ENCODE results near the gene RESP18.

The RESP18 gene

DNA sequence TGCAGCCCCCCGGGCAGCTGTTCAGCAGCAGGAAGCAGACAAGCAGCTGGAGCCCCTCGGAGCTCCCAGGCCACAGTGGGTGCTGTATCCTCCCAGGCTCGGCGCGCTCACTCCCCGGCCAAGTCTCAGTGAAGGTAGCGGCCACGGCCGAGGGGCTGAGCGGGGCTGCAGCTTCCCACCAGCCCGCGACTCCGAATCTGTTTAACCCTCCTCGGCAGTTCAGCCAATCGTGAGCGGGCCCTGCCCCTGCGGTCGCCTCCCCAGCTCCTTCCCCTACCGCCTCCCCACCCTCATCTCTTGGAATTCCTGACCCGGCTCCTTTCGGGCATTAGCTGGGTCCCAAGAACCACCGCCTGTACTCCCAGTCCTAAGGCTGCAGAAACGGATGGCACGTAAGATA lies at the start of gene RESP18:
TSS of gene RESP18 (minus strand) at position 203 of the 400 bp plus-strand sequence.
- no peak for DNase-seq

DNA sequence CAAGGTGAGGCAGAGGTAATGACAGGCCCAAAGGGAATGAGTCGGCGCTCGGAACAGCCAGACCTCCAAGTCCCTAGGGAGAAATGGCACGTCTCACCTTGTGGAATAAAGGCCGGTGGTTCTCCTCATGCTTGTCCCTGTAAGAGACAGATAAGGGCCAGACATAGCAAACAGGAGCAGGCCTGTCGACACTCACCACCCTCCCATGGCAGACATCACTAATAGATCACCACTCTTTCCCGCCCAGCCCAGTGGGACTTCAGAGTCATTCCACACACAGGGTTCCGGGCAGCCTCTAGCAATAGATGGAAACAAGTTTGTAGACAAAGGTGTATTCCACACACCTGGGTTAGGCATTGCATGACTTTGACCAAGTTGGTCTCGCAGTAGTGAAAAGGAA lies 48.9 kb upstream of the RESP18 start:
- DNase-seq: no peak

DNA sequence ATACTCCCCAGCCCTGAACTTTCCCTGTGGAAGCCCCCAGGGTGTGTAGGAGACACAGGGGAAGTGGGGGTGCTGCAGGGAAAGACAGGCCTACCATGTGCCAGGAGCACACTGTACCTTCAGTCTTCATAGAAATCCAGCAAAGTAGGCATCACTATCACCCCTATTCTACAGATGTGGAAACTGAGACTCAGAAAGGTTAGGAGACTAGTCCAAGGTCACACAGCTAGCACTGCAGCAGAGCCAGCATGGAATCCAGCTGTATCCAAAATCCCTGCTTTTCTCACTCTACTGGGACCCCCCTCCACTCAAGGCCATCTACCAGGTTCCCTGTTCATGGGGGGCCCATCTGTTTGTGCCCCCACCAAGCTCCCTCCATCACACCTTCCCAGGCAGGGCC lies 48.4 kb upstream of the RESP18 start:
- DNase-seq: no peak

DNA sequence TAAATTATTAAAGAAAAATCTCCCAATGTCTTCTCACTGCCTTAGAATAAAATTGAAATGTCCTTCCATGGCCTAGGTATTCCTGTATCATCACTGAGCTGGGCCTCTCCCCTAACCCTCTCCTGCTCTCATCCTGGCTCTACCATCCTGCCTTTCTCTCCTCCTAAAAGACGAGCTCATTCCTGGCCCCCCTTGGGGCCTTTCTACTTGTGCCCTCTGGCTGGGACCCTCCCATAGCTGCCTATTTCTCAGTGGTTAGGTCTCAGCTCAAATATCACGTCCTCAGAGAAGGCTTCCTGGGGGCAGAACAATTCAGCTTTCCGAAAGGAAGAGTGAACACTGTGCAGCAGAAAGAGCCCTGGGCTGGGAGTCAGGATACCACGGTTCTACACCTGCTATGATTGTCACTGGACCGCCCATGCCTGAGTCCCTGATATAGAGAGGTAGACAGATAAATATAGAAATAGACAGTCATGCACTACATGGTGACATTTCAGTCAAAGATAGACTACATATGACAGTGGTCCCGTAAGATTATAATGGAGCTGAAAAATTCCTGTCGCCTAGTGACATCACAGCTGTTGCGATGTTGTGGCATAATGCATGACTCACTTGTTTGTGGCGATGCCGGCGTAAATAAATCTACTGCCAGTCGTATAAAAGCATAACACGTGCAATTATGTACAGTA lies 45.8 kb upstream of the RESP18 start:
- DNase-seq: no peak

DNA sequence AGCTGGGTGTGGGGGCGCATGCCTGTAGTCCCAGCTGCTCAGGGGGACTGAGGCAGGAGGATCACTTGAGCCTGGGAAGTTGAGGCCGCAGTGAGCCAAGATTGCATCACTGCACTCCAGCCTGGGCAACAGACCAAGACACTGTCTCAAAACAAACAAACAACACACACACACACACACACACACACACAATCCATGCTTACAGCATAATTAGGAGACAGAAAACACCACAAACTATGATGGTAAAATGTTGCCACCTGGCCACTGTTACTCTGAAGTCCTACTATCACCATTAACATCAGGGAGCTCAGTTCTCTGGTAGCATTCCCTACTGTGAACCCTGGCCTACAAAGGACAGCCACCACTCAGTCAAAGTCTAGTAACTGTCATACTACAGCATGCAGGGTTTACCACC lies 36.9 kb upstream of the RESP18 start:
- DNase-seq: no peak

DNA sequence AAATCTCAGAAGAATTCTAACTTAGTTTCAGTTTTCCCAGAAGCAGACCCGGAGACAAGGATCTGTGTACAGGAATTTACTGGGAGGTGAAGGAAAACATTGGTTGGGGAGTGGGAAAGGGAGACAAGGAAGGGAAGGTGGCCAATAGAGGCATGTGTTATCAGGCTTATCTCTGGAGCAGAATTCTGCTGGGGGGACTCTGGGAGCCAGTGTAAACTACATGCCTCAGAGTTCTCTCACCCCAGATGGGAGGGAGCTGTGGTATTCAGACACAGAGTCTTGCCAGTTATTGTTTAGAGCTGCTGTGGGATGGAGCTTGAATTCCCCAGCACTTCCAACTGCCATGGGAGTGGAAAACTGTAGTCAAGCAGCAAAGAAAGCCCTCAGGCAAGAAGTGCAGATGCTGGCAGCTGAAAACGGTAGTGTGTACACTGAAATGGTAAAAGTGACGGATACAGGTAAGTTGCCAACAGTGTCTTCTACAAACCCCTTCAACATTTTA lies 36.2 kb upstream of the RESP18 start:
- no peak for DNase-seq

DNA sequence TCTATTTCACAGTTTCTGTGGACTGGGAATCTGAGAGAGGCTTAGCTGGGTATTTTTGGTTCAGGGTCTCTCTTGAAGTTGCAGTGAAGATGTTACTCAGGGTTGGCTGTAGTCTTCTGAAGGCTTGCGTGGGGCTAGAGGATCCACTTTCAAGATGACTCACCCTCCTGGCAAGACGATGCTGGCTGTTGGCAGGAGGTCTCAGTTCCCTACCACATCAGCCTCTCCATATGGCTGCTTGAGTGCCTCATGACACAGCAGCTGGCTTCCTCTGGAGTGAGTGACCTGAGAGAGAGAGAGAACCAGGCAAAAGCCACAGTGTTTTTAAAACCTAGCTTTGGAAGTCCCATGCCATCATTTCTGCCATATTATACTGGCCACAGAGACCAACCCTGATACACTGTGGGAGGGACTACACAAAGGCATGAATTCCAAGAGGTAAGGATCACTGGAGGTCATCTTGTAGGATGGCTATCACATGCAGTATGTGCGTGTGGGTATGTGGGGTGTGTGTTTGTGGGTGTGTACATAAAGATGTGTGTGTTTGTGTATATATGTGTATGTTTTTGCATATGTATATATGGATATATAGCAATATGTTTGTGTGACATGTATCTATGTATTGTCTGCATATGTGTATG lies 30.1 kb upstream of the RESP18 start:
- DNase-seq: no peak

DNA sequence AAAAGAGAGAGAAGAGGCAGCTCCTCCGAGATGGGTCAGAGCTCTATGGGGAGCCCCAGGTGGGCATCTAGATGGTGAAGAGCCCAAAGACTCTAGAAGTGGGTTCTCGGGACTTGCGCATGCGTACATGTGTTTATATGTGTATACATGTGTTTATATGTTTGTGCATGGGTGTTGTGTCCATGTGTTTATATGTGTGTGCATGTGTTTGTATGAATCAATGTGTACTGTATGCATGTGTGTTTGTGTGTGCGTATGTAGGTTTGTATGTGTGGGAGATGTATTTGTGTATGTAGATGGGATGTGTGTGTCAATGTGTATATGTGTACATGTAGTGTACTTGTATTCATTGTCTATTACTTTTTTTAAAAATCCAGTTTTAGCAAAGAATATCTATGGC lies 29.5 kb upstream of the RESP18 start:
- DNase-seq: no peak

DNA sequence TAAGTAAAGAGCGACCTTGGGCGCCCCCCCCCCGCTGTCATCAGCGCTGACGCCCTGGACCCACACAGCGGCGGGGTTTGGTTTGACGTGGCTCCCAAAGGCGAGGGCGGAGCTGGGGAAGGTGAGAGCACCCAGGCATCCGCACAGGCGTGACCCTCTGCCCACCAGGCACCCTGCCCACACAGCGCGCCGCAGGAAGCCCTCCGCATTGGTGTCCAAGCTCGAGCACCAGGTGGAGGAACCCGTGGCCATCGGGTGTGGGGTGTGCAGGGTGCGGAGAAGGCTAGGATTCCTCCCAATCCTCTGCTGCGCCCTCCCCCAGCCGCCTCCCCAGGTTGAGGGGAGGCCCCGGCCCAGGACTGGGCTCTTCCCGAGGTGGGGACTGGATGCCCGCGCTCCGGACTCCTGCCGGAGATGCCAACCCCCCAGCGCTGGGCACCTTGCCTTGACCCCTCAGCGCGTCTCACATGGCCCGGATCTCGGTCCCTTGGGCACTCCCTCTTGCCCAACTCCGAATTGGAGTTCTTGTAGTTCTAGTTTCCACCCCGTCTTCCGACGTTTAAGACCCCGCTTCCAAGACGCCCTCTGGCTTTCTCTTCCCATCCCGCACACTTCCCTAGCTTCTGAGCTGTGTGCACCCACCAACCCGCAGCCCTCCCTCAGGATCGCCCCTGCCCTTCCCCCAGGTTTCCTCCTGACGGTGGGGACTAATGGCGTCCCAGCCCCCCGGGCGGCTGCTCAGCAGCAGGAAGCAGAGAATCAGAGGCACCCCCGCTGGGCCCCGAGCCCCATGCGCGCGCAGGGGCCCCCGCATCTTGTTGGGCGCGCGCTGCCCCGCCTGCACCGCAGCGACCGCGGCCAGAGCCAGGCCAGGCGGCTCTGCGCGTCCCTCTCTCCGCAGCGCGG lies 25.9 kb upstream of the RESP18 start:
- peak; percentile 47 to 50 for DNase-seq

DNA sequence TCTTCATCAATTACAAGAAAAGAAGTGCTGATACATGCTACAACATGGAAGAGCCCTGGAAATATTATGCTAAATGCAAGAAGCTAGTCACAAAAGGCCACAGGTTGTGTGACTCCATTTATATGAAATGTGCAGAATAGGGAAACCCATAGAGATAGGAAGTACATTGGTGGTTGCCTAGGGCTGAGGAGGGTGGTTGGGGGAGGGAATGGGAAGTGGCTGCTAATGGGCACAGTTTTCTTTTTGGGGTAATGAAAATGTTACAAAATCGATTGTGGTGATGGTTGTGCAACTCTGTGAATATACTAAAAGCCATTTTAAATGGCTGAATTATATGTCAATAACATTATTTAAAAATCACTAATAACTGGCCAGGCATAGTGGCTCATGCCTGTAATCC lies 24.3 kb upstream of the RESP18 start:
- no peak for DNase-seq

DNA sequence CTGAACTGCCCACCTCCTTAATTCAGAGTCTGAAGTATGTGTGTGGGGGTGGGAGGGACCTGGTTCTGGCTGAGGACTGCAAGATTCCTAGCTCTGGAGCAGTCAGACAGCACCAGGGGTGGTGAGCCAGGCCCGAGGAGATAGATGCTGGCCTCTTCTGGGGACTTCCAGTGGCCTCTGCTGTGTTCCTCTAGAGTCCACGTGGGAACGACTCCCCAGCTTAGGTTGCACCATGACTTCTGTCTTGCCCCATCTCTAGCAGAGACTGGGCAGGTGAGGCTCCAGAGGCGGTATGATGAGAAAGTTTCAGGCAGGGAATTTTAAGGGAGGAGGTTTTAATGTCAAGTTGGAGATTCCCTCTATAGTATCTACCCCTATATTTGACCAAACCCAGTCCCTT lies 22.0 kb upstream of the RESP18 start:
- no peak for DNase-seq

DNA sequence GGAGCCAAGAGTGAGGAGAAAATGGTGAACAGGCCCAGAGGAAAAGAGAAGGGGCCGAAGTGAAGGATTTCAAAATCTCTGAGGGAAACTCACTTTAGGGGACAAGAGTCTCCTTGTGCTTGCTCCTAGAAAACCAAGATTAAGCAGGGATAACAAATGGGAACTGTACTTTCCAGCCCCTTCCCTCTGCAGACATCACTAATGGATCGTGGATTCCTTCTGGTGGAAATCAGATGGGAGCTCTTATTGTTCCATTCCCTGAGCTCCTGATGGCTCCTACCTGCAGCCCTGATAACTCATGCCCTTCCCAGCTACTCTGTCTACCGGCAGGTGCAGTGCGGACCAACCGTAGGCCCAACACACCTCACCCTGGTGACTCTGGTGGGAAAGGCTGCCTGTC lies 20.6 kb upstream of the RESP18 start:
- no peak for DNase-seq

DNA sequence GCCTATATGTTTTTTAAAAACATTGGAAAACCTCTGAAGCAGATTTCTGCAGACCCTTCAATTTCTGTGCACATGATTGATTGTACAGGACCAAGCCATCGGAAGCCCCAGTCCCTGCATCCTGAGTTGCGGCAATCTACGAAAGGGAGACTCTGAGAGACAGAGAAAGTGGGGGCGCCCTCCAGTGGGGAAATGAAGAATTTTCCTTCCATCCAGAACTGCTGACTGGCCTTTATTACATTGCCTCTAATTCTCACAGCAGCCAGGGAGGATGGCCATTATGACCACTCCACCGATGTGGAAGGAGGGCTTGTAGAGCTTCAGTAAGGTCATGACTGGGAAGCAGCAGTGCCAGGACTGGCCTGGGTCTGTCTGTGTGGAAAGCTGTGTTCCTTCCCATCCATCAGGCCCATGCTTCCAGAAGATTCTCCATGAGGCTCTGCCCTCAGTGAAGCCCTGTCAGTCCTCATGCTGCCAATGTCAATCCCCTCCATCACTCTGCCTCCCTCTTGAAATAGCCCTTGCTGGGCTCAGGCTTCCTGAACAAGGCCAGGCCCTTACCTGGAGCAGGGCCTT lies 20.0 kb upstream of the RESP18 start:
- peak; percentile 81 to 83 for DNase-seq

DNA sequence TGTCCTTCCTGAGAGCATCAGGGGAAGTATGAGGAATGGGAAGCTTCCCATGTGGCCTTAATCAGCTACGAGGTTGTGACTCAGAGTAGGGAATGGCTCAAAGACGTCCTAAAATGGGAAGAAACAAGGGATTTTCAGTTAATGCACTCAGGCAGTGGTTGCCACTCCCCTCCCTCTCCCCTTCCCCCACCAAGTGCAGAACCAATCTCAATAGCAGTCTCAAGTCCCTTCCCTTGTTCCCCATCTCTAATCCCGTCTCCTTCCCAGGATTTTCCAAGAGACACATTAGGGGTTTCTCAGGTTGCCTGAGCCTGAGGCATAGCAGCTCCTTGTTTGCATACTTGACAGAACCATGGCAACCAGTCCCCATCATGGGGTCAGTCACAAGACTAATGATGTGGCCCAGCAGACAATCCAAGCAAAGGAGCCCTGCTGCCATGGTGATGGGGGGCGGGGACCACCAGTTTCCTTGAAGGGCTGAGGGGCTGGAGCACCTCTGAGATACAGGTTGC lies 18.2 kb upstream of the RESP18 start:
- DNase-seq: no peak

DNA sequence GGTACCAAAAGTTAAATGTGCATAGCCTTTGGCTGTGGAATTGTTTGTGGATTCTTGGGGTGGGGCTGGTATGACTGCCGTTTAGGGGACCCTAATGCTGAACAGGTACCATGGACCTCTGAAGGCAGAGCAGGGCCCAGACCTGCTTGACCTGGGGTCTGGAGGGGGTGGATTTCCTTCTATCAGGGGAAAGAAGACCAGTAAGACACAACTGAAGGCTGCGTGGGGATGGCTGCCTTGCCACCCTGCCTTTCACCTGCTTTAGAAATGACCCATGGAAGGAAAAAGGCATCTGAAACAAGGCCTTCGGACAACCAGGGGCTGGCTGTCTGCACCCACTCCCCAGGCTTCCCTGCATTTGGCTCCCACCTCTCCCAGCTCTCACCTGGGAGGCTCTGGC lies 17.7 kb upstream of the RESP18 start:
- DNase-seq: no peak

DNA sequence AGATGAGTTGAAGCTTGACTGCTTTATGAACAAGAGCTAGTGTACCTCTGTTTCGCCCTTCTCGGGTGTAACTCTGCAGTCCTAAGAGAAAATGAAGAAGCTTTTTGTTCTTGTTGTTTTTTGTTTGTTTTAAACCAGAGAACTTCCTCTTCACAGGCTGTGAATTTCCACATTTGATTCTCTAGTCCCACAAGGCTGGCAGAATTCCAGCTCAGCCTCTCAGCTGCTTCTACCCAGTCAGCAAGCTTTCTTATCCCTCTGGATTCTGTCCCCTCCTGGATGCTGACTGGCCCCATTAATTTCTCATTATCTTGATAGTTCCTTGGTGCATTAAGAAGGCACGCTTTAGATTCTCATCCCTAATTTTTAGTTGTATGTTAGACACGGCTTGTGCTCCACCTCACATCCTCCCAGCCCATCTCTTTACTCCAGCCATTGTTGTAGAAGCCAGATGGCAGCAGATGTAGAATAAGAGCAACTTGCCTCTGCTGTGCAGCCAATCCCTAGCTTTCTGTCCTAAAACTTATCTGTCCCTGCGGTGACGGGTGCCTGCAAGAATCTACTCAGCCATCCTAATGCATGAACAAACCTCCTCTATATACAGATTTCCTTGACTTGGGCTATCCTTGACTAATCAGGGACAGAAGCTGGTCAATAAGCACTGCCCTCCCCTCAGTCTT lies 12.3 kb upstream of the RESP18 start:
- DNase-seq: no peak

DNA sequence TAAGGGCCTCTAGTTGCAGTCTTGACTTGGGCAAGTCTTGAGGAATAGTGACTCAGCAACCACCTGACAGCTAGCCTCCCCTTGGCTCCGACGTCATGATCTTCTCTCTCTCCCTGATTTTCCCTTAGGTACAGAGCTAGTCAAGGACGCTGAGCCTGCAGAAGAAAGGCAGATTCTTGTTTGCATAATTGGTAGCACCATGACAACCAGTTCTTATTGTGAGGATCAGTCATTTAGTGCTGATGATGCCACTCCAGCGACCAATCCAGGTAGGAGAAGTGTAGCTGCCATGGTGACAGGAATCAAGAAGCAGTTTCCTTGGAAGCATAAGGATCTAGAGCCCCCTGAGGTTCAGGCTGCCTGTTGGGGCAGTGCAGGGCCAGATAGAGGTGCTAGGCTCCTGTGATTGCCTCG lies 2.8 kb upstream of the RESP18 start:
- no peak for DNase-seq

DNA sequence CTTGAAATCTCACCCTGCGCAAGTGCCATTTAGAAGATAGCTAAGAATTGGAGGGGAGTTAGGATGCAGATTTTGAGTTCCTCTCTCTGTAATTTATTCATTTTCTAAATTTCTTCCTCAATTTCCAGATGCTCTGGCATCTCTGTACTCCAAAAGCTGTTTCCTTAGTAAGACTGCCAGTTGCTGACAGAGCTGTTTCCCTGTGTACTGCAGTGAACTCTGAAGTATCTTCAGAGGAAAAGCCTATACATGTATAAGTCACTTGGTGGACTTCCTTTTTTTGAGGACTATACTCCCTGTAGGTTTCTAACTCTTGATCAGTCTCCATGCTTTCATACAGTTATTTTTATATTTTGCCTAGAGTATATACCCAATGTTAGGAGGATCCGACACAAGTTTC lies 1.5 kb upstream of the RESP18 start:
- no peak for DNase-seq

DNA sequence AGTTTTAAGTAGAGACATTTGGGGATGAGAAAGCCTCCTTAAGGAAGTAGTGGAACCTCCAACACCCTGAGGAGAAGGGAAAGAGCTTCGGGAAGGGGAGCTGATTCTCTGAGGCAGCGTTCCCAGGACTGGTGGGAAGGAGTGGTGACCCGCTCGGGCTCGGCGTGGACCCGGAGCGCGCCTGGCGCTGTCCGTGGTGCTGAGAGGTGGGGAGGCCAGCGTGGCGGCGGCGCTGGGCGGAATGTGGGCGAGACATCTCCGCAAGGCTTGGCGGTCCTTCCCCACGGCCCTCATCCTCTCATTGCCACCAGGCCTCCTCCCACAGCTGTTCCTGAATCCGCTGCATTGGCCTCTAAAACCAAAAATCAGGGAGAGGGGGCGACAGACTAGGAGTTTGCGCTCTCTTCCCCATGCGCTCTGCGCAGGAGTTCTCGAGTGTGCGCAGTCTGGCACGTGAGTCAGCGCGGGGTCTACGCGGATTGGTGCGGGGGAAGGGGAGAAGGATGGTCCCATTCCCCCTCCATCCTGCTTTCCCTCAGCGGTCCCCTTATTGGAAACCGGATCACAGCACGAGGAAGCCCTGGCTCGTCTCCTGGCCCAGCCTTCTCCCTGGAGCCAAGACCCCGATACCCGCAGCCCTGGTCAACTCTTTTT lies 857 bp downstream of the RESP18 start:
- peak; percentile 43 to 45 for DNase-seq

DNA sequence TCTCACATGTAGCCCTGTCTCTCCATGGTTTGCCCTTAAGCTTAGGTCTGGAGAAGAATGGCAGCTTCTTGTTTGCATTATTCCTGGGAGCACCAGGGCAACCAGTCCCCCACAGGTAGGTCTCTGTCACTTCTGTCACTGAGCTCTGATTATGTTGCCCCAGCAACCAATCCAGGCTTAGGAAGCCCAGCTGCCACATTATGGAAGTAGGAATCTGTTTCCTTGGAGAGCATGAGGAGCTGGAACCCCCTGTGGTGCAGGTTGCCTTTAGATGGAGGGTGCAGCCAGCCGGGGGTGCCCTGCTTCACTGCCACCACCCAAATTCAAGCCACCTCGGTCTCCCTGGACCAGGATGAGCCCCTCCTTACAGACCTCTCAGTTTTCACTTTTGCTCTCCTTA lies 4.8 kb downstream of the RESP18 start:
- no peak for DNase-seq

DNA sequence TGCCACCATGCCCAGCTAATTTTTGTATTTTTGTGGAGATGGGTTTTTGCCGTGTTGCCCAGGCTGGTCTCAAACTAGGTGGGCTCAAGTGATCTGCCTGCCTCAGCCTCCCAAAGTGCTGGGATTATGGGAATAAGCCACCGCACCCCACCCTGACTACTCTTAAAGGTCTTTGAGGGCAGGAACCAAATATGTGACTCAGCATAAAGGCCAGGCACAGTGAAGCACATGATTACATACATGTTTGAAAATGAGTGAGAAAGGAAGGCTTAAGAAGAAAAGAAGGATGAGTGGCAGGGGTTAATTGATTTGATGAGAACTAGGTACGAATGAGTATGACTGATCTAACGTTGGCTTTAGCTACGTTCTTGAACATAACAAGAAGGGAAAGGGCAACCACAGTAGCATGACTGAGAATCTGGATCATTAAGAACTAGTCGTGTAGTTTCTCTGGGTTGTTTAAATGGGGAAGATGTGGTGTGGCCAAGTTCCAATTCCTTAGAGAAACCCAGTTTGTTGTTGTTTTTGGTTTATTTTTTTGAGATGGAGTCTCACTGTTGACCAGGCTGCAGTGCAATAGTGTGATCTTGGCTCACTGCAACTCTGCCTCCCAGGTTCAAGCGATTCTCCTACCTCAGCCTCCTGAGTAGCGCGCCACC lies 6.8 kb downstream of the RESP18 start:
- DNase-seq: no peak
